Prostate gland (tissue), 2 donors: ENCODE data around the gene CDK5RAP1.

Source experiments
- POLR2A ChIP-seq: fragments of 450-650 bp; IDR thresholded peaks from one replicate; pipeline ENCODE4 v1.6.1; 2016; ENCODE audit warnings: antibody characterized with exemption, mild to moderate bottlenecking
- TF ChIP-seq, protein P1 (sequence below), 4 experiments: fragments of 200-600 bp in 2 of 4; fragments of 450-650 bp in 2 of 4; sonication (generic) in 2 of 4; IDR thresholded peaks; 1 replicate in 3 of 4; 2 replicates in 1 of 4; pipeline ENCODE4 v1.5.1; 2016 to 2019; ENCODE audit warnings: antibody characterized with exemption in 4 of 4, mild to moderate bottlenecking in 2 of 4, moderate library complexity in 2 of 4

- no peak for TF ChIP-seq POLR2A
- TF ChIP-seq, protein P1, sequence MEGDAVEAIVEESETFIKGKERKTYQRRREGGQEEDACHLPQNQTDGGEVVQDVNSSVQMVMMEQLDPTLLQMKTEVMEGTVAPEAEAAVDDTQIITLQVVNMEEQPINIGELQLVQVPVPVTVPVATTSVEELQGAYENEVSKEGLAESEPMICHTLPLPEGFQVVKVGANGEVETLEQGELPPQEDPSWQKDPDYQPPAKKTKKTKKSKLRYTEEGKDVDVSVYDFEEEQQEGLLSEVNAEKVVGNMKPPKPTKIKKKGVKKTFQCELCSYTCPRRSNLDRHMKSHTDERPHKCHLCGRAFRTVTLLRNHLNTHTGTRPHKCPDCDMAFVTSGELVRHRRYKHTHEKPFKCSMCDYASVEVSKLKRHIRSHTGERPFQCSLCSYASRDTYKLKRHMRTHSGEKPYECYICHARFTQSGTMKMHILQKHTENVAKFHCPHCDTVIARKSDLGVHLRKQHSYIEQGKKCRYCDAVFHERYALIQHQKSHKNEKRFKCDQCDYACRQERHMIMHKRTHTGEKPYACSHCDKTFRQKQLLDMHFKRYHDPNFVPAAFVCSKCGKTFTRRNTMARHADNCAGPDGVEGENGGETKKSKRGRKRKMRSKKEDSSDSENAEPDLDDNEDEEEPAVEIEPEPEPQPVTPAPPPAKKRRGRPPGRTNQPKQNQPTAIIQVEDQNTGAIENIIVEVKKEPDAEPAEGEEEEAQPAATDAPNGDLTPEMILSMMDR (IDR thresholded peaks at IDR 0.05), result no peak
Measured at GRCh38 chr20:33345342-33345741, 56.0 kb downstream of the CDK5RAP1 start.
